Measurements from ENCODE around the gene SHROOM3. TPM values are rescaled to one million over a fixed set of nuclear protein-coding genes. Genes with fewer than 3 reads are reported as not detected.

The SHROOM3 gene
- total RNA-seq, 1 donor, result 18.0 TPM

- peak; percentile 71 for DNase-seq (ENCODE audit: low read depth)
- no peak overlapping the region for H3K4me3 ChIP-seq (ENCODE audit: low read depth, low read length)
These were observed 396.1 kb downstream of the SHROOM3 start for GRCh38 chr4:76830964-76831703.

DNA sequence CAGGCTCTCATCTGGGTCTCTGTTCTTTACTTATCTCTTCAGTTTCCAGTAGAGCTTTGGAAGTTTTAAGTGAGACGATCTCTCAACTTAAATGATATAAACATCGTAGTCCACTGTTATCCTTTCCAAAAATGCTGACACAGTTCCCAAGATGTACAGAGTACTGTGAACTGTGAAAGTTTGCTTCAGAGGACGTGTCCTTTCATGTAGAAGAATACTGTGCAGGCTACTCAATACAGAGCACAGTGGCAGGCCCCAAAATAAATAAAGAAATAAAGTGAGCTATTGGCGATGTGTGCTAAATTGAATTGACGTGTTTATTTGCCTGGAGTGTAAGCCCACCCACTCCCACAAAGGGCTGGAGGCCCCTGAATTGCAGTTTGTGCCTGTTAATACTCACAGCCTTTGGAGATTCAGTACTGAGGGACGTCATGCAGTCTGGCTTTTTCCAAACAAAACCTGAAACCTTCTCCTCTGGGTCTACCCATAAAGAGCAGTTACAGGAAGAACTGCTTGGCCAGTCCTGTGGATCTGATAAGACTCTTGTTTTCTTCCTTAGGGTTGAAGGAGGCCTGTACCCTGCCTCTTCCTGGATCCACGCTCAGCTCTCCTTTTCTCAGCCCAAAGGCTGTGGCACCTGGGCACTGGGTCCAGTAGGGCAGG is 396.8 kb downstream of the SHROOM3 start:
- TF ChIP-seq CTCF (IDR thresholded peaks at IDR 0.05; ENCODE audit: insufficient read depth, low read length), result no peak
- H3K4me3 ChIP-seq (ENCODE audit: low read depth, low read length), result no peak overlapping the region
- no peak for DNase-seq (ENCODE audit: low read depth)

More at GRCh38 chr4:76830964-76831703, 396.1 kb downstream of the SHROOM3 start:
- TF ChIP-seq CTCF (IDR thresholded peaks at IDR 0.05; ENCODE audit: insufficient read depth, low read length), result no peak

Small RNA genes within 50 kb of the gene (small RNA-seq; reads per million reads assigned to genes)
- not detected for gene MIR4450
- gene RF00278, result not detected
- gene RNU6-145P, result not detected

Other genes starting within 250 kb of the SHROOM3 start
- gene SCARB2, start 221.4 kb upstream of the SHROOM3 start, total RNA-seq (ENCODE audit: low replicate concordance), result 114 and 184 TPM in 2 replicates
- 0.18 TPM in 1 of 2 replicates, not detected in the other for gene FAM47E, start 183.5 kb upstream of the SHROOM3 start, total RNA-seq (ENCODE audit: low replicate concordance)
- 3.6 and 5.0 TPM in 2 replicates for gene STBD1, start 128.5 kb upstream of the SHROOM3 start, total RNA-seq (ENCODE audit: low replicate concordance)
- 0.65 and 0.90 TPM in 2 replicates for gene CCDC158, start 14.1 kb upstream of the SHROOM3 start, total RNA-seq (ENCODE audit: low replicate concordance)